CD4-positive, alpha-beta T cell treated with Interleukin-6 at 100 ng/mL for 8 hours (primary cell): Measurements from ENCODE around the gene SERTAD2.

Source experiments
- DNase-seq: peaks from one replicate; pipeline ENCODE4 v3.0.0-alpha.2; 2020; ENCODE audit warnings: mixed read lengths, low spot score

The SERTAD2 gene

DNA sequence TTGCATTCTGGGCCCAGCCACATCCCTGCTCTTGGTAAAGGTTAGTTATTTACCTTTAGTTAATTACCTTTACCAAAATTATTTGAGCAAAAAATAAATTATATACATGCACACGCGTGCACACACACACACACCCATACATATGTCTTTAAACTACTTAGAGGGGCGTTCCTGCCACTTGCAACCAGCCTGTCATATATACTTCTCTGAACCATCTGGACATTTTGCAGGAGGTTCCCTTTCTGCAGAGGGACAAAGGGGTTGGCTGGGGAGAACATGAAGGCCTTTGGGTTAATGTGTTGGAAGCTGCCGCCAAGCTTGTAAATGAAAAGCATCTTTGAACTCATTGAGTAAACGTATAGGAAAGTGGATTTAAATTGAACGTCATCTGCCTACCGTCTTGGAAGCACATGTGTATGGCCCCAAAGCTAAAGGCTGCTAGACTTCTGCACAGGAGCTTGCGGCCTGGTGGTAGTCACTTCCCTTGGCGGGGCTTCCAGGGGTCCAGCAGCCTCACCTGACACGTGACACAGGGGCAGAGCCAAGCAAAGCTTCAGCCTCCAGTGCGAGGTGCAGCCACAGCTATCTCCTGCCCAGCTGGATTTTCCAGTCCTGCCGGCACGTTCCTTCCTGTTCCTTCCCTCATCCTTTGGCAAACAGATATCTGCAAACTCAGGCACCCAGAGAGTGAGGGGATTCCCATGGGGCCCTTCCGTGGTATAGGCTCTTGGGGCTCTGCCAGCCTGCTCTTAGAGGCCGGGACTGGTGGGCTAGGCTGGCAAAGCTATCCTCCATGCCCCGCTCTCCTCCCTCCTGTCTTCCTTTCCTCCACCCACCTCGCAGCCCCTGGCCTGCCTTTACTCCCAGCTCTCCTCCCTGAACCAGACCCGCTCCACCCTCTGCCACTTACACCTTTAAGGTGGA, 46.1 kb downstream of the SERTAD2 start:
- DNase-seq = no peak

- DNase-seq = peak; percentile 87
Observed at GRCh38 chr2:64606479-64607363, 47.0 kb downstream of the SERTAD2 start.

DNA sequence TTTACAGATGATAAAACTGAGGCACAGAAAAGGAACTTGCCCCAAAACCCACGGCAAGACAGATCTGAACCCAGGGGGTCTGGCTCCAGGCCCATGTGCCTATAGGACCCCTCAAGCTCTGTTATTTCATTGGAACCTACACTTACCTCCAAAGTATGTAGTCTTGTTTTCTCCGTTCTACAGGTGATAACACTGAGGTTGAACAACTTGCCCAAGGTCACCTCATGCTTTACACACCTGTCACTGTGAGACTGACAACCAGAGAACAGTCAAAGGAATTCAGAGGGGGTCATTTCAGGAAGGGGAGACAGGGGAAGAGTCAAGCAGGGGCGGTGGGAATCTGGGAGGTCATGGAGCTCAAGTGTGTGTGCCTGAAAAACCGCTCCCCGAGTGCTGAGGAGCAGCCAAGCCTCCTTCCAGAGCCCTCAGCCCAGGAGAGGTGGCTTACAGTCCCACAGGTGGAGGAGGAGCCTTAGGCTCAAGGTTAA, 47.7 kb downstream of the SERTAD2 start:
- no peak for DNase-seq

DNA sequence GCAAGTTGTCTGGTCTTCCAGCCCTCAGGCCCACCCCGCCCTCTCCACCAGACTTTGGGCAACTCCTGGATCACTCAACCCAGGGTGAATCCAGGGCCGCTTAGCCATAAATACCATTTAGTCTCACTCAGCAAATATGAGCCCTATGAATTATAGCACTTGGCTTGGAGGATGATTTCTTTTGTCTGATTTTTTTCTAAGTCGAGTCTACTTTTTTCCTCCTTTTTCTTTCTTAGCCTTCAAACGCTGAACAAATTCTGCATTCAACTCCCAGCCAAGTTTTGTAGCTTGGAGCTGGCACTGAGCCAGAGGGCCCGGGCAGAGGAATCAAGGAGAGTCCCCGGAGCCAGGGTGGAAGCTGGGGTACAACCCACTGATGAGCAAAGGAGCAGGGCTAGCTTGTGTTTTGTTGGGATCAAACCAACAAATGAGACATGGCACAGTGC, 48.7 kb downstream of the SERTAD2 start:
- no peak for DNase-seq

GRCh38 chr2:64604155-64604554, 49.6 kb downstream of the SERTAD2 start:
- no peak for DNase-seq

GRCh38 chr2:64602436-64602835, 51.3 kb downstream of the SERTAD2 start:
- DNase-seq = no peak

DNA sequence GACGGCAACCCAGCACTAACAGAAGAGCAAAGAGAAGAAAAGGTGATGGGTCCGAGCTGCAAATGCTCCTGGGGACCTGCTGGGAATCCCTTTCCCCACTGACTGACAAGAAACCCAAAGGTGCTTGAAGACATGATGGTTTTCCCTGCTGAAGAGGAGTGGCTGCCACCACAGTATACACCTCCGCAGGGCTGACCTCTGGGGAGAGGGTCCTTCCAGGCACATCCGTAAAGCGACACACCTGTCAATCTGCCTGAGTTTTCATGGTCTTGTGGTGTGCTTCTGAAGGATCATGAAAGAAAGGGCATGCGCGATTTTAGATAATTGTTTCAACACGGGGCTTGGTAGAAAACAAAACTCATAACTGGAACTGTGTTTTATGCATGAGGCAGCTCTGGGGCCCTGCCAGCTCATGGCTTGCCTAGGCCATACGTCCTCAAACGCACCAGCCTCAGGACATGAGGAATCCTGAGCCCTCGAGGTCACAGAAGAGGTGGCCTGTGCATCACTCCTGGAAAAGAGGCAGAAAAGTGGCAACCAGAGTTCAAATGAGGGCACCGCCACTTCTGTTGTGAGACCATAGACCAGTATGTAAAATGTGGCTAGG, 51.8 kb downstream of the SERTAD2 start:
- no peak for DNase-seq

GRCh38 chr2:64601034-64601754, 52.5 kb downstream of the SERTAD2 start:
- no peak for DNase-seq

DNA sequence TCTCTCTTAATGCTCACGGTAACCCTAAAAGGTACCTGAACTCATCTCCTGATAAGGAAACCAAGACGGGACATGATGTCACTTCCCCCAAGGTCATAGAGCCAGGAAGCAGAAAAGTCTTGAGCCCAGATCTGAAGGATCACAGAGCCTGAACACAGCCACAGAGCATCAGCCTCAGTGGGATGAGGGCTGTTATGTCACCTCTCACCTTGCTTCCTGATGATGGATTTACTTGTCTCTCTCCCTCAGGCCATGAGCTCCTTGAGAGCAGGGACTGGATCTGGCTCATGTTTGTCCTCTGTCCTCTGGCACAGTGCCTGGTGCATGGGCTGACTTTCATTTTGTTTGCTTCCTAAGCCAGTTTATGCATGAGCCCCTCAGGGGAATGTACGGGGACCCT, 54.2 kb downstream of the SERTAD2 start:
- no peak for DNase-seq

GRCh38 chr2:64598226-64598625, 55.5 kb downstream of the SERTAD2 start:
- no peak for DNase-seq

- no peak for DNase-seq
Observed at GRCh38 chr2:64595397-64596176, 58.1 kb downstream of the SERTAD2 start.

- no peak for DNase-seq
Observed at GRCh38 chr2:64594226-64594989, 59.3 kb downstream of the SERTAD2 start.

- DNase-seq = no peak
Observed at GRCh38 chr2:64593035-64593655, 60.6 kb downstream of the SERTAD2 start.

GRCh38 chr2:64591188-64591587, 62.5 kb downstream of the SERTAD2 start:
- no peak for DNase-seq

GRCh38 chr2:64587561-64587960, 66.2 kb downstream of the SERTAD2 start:
- no peak for DNase-seq

DNA sequence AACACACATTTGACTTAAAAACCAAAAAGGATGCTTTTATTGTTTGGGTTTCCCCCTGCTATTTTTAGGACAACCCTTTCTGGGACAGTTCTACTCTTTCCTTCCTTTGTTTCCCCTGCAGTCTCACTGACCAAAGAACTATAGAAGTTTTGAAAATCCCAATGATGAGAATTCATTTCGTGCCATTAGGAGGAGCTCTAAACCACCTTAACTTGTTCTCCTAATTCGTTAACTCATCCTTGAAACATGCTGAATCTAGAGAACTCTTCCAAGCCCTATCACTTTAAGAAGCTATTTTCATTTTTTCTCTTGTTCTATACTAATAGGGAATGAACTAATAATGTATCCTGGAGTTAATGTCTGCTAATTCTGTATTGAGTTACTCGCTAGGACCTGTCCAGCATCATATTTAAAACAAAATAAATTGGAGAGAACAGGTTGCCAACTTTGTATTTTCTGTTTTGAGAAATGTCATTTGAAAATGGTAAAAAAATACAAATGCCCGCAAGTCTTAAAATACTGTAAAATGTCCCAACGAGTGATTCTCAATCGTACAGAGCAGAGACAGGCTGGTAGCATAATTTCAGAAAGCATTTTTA, 66.7 kb downstream of the SERTAD2 start:
- DNase-seq = peak; percentile 19

- no peak for DNase-seq
Observed at GRCh38 chr2:64586054-64586453, 67.7 kb downstream of the SERTAD2 start.

- no peak for DNase-seq
Observed at GRCh38 chr2:64582774-64583340, 70.9 kb downstream of the SERTAD2 start.
